ENCODE results near the gene MYO1B. TPM values are rescaled to one million over a fixed set of nuclear protein-coding genes. Genes with fewer than 3 reads are reported as not detected.

MYO1B gene
- total and polyA plus RNA-seq, 2 donors (not counting 1 experiment from before 2014, with no cell fraction given), result 151 to 194 TPM

DNA sequence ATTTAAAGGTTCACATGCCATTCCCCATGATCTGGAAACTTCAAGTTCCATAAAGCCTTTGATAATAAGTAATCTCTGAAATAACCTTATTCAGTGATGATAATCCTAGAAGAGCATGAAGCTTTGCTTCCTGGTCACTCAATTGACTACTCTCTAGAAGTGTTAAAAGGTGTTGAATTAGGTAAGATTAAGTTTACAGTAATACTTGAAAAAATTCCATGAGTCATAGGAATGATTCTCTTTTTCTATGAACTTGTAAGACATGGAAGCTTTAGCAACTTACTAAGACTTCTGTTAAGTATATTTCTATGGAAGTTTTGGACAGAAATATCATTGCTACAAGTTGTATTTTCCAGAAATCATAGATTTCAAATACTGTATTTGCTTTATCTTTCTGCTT, 100.6 kb downstream of the MYO1B start:
- Histone ChIP-seq H4K20me1 (ENCODE audit: control insufficient read depth, extremely low read depth, insufficient read depth, low read length) (no peaks in the 10 kb centered on the region), H3K4me3 (replicated peaks in 1 of 4; ENCODE audit: control extremely low read depth in 1 of 4, insufficient read depth in 1 of 4, low read depth in 3 of 4, low read length in 4 of 4) (no peak overlapping the region), H3K9me3 (ENCODE audit: control insufficient read depth, insufficient read depth, low read depth, low read length) (no peaks in the 10 kb centered on the region), H3K79me2 (ENCODE audit: control insufficient read depth, insufficient read depth, low read length) (peaks cover 8% of the 10 kb centered on the region), H3K4me2 (ENCODE audit: extremely low read depth, insufficient read depth, low read length) (no peak overlapping the region), H3K36me3 (ENCODE audit: control insufficient read depth, insufficient read depth, low read length) (no peaks in the 10 kb centered on the region), H2AFZ (ENCODE audit: low read length) (no peak overlapping the region), H3K9ac (ENCODE audit: insufficient read depth, low read length) (no peak overlapping the region), H3K27me3 (ENCODE audit: control insufficient read depth, insufficient read depth, low read length) (no peaks in the 10 kb centered on the region), H3K4me1 (ENCODE audit: control insufficient read depth, extremely low read depth, insufficient read depth, low read length) (peaks cover 23% of the 10 kb centered on the region), H3K27ac (ENCODE audit: insufficient read depth, low read length) (no peak overlapping the region)
- TF ChIP-seq, protein P1, sequence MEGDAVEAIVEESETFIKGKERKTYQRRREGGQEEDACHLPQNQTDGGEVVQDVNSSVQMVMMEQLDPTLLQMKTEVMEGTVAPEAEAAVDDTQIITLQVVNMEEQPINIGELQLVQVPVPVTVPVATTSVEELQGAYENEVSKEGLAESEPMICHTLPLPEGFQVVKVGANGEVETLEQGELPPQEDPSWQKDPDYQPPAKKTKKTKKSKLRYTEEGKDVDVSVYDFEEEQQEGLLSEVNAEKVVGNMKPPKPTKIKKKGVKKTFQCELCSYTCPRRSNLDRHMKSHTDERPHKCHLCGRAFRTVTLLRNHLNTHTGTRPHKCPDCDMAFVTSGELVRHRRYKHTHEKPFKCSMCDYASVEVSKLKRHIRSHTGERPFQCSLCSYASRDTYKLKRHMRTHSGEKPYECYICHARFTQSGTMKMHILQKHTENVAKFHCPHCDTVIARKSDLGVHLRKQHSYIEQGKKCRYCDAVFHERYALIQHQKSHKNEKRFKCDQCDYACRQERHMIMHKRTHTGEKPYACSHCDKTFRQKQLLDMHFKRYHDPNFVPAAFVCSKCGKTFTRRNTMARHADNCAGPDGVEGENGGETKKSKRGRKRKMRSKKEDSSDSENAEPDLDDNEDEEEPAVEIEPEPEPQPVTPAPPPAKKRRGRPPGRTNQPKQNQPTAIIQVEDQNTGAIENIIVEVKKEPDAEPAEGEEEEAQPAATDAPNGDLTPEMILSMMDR (conservative IDR thresholded peaks at IDR 0.05 in 1 of 2, IDR thresholded peaks at IDR 0.05 in 1 of 2; ENCODE audit: low read depth in 1 of 2, low read length in 2 of 2), result no peak
- TF ChIP-seq EZH2 (IDR thresholded peaks at IDR 0.05; ENCODE audit: low read length, missing control alignments), result no peak
- DNase-seq (ENCODE audit: low read depth in 2 of 2), result peak in 1 of 2 donors; percentile 77

DNA sequence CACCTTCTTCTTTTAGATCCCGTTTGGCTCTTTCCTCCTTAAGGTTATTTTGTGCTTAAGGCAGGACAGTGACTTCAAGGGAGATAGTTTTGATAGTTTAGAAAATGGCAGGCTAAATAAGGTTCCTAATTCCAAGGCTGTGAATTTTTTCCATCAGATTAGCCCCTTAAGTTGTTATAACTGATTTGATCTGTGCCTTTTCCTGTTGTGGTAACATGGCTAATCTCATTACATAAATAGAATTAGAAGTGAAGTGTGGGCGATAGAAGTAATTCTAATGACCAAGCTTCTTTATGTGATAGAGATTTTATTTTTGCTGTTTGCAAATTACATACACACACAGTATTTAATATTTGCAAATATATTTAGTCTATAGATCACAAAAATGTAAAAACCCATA, 102.0 kb downstream of the MYO1B start:
- H3K9ac ChIP-seq (ENCODE audit: insufficient read depth, low read length), result no peak overlapping the region
- no peaks in the 10 kb centered on the region for H3K9me3 ChIP-seq (ENCODE audit: control insufficient read depth, insufficient read depth, low read depth, low read length)
- no peaks in the 10 kb centered on the region for H4K20me1 ChIP-seq (ENCODE audit: control insufficient read depth, extremely low read depth, insufficient read depth, low read length)
- TF ChIP-seq, protein P1 (conservative IDR thresholded peaks at IDR 0.05 in 1 of 2, IDR thresholded peaks at IDR 0.05 in 1 of 2; ENCODE audit: low read depth in 1 of 2, low read length in 2 of 2), result no peak
- DNase-seq (ENCODE audit: low read depth in 2 of 2), result no peak
- H3K4me1 ChIP-seq (ENCODE audit: control insufficient read depth, extremely low read depth, insufficient read depth, low read length), result peaks cover 28% of the 10 kb centered on the region
- H3K36me3 ChIP-seq (ENCODE audit: control insufficient read depth, insufficient read depth, low read length), result no peaks in the 10 kb centered on the region
- no peak overlapping the region for H2AFZ ChIP-seq (ENCODE audit: low read length)
- peak overlapping the region; percentile 6 for H3K27ac ChIP-seq (ENCODE audit: insufficient read depth, low read length)
- H3K4me2 ChIP-seq (ENCODE audit: extremely low read depth, insufficient read depth, low read length), result no peak overlapping the region
- peaks cover 8% of the 10 kb centered on the region for H3K79me2 ChIP-seq (ENCODE audit: control insufficient read depth, insufficient read depth, low read length)
- no peak overlapping the region for H3K4me3 ChIP-seq (replicated peaks in 1 of 4; ENCODE audit: control extremely low read depth in 1 of 4, insufficient read depth in 1 of 4, low read depth in 3 of 4, low read length in 4 of 4)
- H3K27me3 ChIP-seq (ENCODE audit: control insufficient read depth, insufficient read depth, low read length), result no peaks in the 10 kb centered on the region

DNA sequence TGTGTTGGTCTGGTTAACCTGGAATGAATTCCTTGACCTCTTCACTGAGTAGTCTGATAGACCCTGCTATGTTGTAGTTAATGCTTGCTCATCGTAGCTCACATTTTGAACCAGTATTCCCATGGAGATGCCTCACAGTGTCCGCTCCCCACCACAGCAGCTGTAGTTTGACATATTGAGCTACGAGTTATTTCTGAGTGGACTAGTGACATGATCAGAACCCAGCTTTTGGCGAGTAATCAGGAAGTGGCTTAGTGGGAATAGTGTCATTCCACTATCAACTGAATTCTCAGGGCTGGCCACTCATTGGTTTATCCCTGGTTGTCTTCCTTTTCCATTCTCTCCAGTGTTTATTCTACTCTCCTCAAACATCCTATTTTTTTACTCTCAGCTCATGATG, 102.7 kb downstream of the MYO1B start:
- Histone ChIP-seq H3K27ac (ENCODE audit: insufficient read depth, low read length) (peak overlapping the region; percentile 68), H3K9ac (ENCODE audit: insufficient read depth, low read length) (no peak overlapping the region), H3K4me1 (ENCODE audit: control insufficient read depth, extremely low read depth, insufficient read depth, low read length) (peaks cover 34% of the 10 kb centered on the region), H3K9me3 (ENCODE audit: control insufficient read depth, insufficient read depth, low read depth, low read length) (no peaks in the 10 kb centered on the region), H3K27me3 (ENCODE audit: control insufficient read depth, insufficient read depth, low read length) (no peaks in the 10 kb centered on the region), H3K4me2 (ENCODE audit: extremely low read depth, insufficient read depth, low read length) (no peak overlapping the region), H3K36me3 (ENCODE audit: control insufficient read depth, insufficient read depth, low read length) (no peaks in the 10 kb centered on the region), H2AFZ (ENCODE audit: low read length) (no peak overlapping the region), H4K20me1 (ENCODE audit: control insufficient read depth, extremely low read depth, insufficient read depth, low read length) (no peaks in the 10 kb centered on the region), H3K4me3 (replicated peaks in 1 of 4; ENCODE audit: control extremely low read depth in 1 of 4, insufficient read depth in 1 of 4, low read depth in 3 of 4, low read length in 4 of 4) (no peak overlapping the region), H3K79me2 (ENCODE audit: control insufficient read depth, insufficient read depth, low read length) (peaks cover 8% of the 10 kb centered on the region)
- DNase-seq (ENCODE audit: low read depth in 2 of 2), result peak in 1 of 2 donors; percentile 63
- TF ChIP-seq, protein P1 (conservative IDR thresholded peaks at IDR 0.05 in 1 of 2, IDR thresholded peaks at IDR 0.05 in 1 of 2; ENCODE audit: low read depth in 1 of 2, low read length in 2 of 2), result no peak
- TF ChIP-seq EZH2 (IDR thresholded peaks at IDR 0.05; ENCODE audit: low read length, missing control alignments), result no peak

Measured in fibroblast of lung (primary cell).